Measurements from ENCODE around the gene KIF6. TPM values are rescaled to one million over a fixed set of nuclear protein-coding genes. Genes with fewer than 3 reads are reported as not detected.

Gene KIF6
- total RNA-seq, 2 experiments from 2014 or later = 0.31 TPM; not detected in 1

DNA sequence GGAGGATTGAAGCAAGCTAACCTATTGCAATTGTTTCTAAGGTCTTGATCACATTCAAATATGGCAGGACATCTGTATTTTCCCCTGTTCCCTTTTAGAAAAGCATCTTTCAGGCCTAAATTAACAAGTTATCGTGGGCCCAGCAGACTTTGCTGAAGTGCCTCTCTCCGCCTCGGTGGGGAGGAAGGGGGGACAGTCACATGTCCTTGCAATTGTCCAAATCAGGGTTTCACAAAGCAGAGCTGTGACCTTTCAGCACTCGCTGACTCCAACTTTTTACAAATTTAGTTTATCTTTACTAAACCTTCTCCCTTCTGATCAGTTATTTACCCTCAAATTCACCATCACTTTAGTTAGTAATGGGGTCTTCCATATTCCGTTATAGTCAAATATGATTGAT lies 328.4 kb downstream of the KIF6 start:
- DNase-seq = no peak
- CTCF ChIA-PET = no interaction called here
- no peak overlapping the region for H3K27ac Mint-ChIP-seq
- peaks cover 7% of the 10 kb centered on the region for H3K27me3 Mint-ChIP-seq
- H3K4me3 Mint-ChIP-seq = no peak overlapping the region
- intact Hi-C loops (cut with micrococcal nuclease) = no loop called here
- no peaks in the 10 kb centered on the region for H3K36me3 Mint-ChIP-seq
- POLR2A ChIA-PET = no interaction called here
- H3K4me1 Mint-ChIP-seq (ENCODE audit: low read depth) = no peaks in the 10 kb centered on the region
- no peaks in the 10 kb centered on the region for H3K9me3 Mint-ChIP-seq

DNA sequence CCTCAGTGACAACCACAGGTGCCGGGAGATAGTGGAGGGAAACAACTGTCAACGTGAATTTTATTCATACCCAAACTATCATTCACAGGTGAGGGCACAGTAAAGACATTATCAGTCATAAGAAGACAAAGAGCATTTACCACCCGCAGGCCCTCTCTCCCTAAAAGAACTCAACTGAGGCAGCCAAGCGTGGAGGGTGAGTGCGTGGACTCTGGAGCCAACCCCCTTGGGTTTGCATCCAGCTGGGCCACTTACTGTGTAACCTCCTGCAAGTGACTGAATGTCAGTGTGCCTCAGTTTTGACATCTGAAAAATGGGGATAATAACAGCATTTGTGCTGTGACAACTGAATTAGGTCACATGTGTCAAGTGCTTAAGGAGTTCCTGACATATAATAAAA lies 332.1 kb downstream of the KIF6 start:
- CTCF ChIA-PET = no interaction called here
- Mint-ChIP-seq H3K4me1 (ENCODE audit: low read depth) (no peaks in the 10 kb centered on the region), H3K27ac (no peak overlapping the region), H3K4me3 (no peak overlapping the region), H3K9me3 (no peaks in the 10 kb centered on the region), H3K27me3 (peaks cover 7% of the 10 kb centered on the region), H3K36me3 (no peaks in the 10 kb centered on the region)
- POLR2A ChIA-PET = no interaction called here
- intact Hi-C loops (cut with micrococcal nuclease) = no loop called here
- DNase-seq = no peak

DNA sequence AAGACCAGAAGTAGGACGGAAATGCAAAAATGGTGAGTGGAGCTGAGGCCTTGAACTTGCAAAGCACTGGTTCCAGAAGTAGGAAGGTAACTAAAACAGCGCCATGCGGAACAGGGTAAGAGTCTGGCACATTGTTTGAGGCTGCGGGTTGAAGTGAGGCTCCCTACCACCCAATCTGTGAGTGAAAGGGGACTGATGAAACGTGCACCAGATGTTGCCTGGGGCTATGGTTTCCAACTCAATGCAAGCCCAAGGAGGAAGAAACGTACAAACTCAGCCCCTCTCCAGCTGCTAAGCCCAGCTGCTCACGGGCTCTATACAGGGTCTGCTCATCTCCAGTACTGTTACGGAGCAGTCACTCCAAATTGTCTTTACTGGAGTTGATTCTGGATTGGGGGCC lies 334.0 kb downstream of the KIF6 start:
- ChIA-PET CTCF (no interaction called here), POLR2A (interaction anchor here (0.7 kb wide), 1 partner anchor 95 kb away, joined by 3 read pairs; no protein-coding TSS in a partner anchor)

DNA sequence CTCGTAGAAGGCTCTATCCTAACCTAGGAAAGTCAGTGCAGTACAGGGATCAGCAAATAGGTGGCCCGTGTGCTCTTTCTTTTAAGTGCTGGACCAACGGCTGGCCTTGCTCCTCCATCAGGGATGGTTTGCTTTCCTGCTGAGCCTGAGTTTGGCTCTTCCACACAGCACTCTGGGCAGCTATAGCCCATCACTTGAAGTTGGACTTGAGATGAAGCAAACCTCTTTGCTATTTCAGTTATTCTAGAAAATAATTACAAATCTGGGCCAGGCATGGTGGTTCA lies 335.8 kb downstream of the KIF6 start:
- CTCF ChIA-PET = no interaction called here
- H3K36me3 Mint-ChIP-seq = no peaks in the 10 kb centered on the region
- no peak overlapping the region for H3K4me3 Mint-ChIP-seq
- no peak overlapping the region for H3K27ac Mint-ChIP-seq
- DNase-seq = no peak
- peaks cover 12% of the 10 kb centered on the region for H3K27me3 Mint-ChIP-seq
- no peaks in the 10 kb centered on the region for H3K9me3 Mint-ChIP-seq
- POLR2A ChIA-PET = no interaction called here
- intact Hi-C loops (cut with micrococcal nuclease) = no loop called here
- H3K4me1 Mint-ChIP-seq (ENCODE audit: low read depth) = no peaks in the 10 kb centered on the region

More for the DNA sequence above, 334.0 kb downstream of the KIF6 start:
- H3K4me3 Mint-ChIP-seq = no peak overlapping the region
- no peaks in the 10 kb centered on the region for H3K36me3 Mint-ChIP-seq
- intact Hi-C loops (cut with micrococcal nuclease) = no loop called here
- no peaks in the 10 kb centered on the region for H3K9me3 Mint-ChIP-seq
- H3K27ac Mint-ChIP-seq = no peak overlapping the region
- DNase-seq = no peak
- H3K27me3 Mint-ChIP-seq = peaks cover 10% of the 10 kb centered on the region
- no peaks in the 10 kb centered on the region for H3K4me1 Mint-ChIP-seq (ENCODE audit: low read depth)

DNA sequence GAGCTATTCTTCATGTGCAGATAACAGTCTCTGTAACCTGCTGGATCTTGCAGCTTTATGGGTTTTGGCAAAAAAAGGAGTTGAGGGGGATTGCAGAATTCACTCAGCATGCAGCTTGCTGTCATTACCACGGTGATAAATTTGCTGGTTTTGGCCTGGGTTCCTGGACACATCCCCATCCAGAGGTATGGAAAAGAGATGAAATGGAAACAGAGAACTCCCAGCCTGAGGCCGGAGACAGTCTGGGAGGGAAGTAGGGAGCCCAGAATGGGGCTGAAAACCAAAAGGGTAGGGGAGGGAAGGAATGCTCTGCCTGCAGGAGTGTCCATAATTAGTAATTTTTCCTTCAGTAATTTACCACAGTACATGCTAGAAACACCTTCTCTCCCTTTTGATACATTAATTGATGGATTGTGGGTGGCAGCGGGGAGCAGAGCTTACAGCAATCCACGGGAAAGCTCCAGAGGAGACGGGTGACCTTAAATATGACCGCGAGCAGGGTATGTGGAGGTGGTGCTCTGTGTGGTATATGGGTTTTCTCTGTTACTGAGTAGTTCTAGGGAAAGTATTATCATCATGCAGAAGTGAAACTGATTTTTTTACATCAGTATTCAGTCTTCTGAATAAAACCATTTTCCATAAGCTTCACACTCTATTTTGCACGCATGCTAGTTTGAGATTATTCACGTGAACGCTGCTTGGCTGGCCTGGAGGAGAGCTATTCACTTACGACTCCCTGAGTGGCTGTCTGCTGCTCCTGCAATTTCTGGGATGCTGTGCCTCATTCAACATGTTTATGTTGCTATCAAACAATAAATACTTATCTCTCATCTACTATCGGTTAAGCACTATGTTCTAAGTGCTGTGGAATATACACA lies 336.4 kb downstream of the KIF6 start:
- no peaks in the 10 kb centered on the region for H3K36me3 Mint-ChIP-seq
- ChIA-PET CTCF (no interaction called here), POLR2A (no interaction called here)
- H3K27ac Mint-ChIP-seq = no peak overlapping the region
- DNase-seq = no peak
- no peak overlapping the region for H3K4me3 Mint-ChIP-seq
- H3K27me3 Mint-ChIP-seq = peaks cover 14% of the 10 kb centered on the region
- intact Hi-C loops (cut with micrococcal nuclease) = no loop called here
- H3K4me1 Mint-ChIP-seq (ENCODE audit: low read depth) = no peaks in the 10 kb centered on the region
- H3K9me3 Mint-ChIP-seq = no peaks in the 10 kb centered on the region

DNA sequence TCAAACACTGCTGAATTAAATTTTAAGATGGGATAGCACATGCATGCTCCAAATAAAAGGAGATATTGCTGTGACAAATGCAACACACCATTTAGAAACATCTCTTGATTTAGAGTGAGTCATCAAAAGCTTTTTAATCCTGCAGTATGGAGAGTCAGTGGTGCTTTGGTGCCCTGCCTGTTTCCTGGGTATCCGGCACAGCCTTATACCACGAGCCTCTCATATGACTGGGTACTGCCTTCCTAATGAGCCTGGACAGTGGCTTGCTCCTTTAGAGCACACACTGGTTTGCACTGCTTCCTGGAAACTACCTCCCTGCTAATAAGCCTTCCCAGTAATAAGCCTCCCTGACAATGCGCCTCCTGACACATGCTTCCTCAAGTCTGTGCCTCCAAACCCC lies 337.4 kb downstream of the KIF6 start:
- H3K27ac Mint-ChIP-seq = no peak overlapping the region
- POLR2A ChIA-PET = no interaction called here
- no peak for DNase-seq
- H3K27me3 Mint-ChIP-seq = peaks cover 12% of the 10 kb centered on the region
- CTCF ChIA-PET = no interaction called here
- intact Hi-C loops (cut with micrococcal nuclease) = no loop called here
- H3K36me3 Mint-ChIP-seq = no peaks in the 10 kb centered on the region
- no peak overlapping the region for H3K4me3 Mint-ChIP-seq
- no peaks in the 10 kb centered on the region for H3K9me3 Mint-ChIP-seq
- no peaks in the 10 kb centered on the region for H3K4me1 Mint-ChIP-seq (ENCODE audit: low read depth)

DNA sequence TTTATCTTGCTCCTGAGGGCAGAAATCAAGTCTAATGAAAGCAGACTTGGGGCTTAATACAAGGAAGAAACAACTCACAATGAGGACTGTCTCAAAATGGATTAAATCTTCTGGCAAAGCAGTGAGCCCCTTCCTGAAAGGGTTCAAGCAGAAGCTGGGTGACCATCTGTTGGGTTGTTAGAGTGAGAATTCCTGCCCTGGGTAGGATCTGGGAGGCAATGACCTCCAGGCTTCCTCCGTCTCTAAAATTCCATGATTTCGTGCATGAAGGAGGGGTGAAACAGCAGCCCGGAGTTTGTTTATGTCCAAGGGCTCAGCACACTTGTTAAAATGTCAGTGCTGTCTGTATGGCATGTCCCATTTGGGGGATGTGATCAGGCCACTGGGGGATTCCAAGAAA lies 338.7 kb downstream of the KIF6 start:
- ChIA-PET POLR2A (no interaction called here), CTCF (interaction anchor here (1.2 kb wide), 1 partner anchor 25 kb away, joined by 3 read pairs; no protein-coding TSS in a partner anchor)
- DNase-seq = no peak
- Mint-ChIP-seq H3K27ac (no peak overlapping the region), H3K4me1 (ENCODE audit: low read depth) (no peaks in the 10 kb centered on the region), H3K9me3 (no peaks in the 10 kb centered on the region), H3K36me3 (no peaks in the 10 kb centered on the region), H3K4me3 (no peak overlapping the region), H3K27me3 (peaks cover 9% of the 10 kb centered on the region)
- intact Hi-C loops (cut with micrococcal nuclease) = no loop called here

DNA sequence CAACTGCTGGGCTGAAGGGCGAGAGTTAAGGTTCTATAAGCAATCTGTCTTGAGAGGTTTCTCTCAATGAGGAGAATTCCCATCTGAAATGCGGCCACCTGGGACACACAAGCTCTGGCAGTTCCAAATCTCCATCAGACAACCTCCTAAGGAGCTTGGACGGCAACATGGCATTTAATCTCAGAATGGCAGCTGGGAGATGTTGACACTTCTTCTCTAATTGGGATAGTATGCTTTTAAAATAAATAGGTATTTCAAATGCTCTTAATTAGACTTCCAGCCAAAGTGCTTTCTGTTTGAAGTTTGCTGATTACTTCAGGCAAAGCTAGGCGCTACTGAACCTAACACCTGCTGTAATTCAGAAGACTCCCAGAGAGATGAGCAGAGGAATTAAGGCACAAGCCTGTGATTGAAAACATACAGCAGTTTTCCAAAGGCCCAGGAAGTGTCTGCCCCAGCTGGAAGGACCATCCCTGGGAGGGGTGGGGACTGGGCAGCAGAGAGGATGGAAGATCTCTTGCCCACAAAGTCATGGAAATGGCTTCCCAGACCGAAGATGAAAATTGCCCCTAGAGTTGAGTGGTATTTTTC lies 343.6 kb downstream of the KIF6 start:
- intact Hi-C loops (cut with micrococcal nuclease) = no loop called here
- H3K9me3 Mint-ChIP-seq = no peaks in the 10 kb centered on the region
- H3K4me3 Mint-ChIP-seq = no peak overlapping the region
- no peaks in the 10 kb centered on the region for H3K36me3 Mint-ChIP-seq
- no peak overlapping the region for H3K27ac Mint-ChIP-seq
- ChIA-PET CTCF (interaction anchor here (0.7 kb wide), 1 partner anchor 25 kb away, joined by 4 read pairs; no protein-coding TSS in a partner anchor), POLR2A (no interaction called here)
- H3K4me1 Mint-ChIP-seq (ENCODE audit: low read depth) = peaks cover 3% of the 10 kb centered on the region
- H3K27me3 Mint-ChIP-seq = peaks cover 11% of the 10 kb centered on the region
- no peak for DNase-seq

DNA sequence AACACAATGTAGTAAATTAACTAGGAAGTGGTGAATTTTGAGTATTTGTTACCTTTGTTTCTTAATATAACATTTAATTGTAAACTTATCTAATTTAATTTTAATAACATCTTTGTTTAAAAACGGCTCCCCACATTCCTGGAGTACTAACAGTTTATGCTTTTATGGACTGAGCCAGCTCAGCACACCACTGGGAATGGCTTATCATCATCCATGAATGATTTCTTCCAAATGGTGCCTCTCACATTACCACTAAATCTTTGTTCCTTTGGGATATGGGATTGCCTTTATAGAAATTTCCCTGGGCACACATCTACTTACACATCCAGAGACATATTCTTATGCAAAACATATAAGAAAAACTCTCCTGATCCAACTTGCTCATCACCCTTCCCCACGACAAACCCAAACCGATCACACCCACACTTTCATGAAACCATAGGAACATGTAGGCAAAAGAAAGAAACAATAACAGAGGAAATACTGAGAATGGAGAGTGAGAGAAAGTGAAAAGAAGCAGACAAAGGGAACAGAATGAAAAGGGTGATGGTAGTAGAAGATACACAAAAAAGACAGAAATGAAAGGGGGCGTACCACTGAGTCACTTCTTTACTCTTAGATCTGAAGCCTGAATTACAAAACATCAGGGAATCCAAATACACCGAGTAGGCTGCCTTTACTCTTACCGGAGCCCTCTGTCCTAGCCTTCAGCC lies 344.2 kb downstream of the KIF6 start:
- Mint-ChIP-seq H3K36me3 (no peaks in the 10 kb centered on the region), H3K27ac (no peak overlapping the region), H3K4me3 (no peak overlapping the region), H3K4me1 (ENCODE audit: low read depth) (peaks cover 3% of the 10 kb centered on the region), H3K27me3 (peaks cover 10% of the 10 kb centered on the region), H3K9me3 (no peaks in the 10 kb centered on the region)
- ChIA-PET POLR2A (no interaction called here), CTCF (no interaction called here)
- DNase-seq = no peak
- intact Hi-C loops (cut with micrococcal nuclease) = no loop called here

DNA sequence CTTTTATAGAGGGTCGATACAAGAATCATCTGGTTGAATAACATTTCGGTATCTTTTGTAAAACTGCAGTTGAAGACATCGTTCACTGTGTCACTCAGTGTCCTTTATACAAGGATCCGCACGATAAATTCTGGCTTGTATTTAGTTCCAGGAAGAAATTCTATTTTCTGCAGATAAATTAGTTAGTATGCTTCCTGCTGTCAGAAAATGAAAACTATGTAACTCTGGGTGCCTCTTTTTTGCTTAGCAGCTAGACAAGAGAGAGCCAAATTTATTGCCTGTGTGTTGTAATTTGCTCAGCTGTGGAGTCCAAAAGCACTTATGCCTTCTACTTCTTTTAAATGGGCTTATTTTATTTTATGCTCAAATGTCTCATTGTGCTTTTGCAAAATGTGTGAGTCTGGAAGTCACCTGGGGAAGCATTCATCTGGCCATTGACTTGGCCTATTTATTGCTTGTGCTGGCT lies 346.2 kb downstream of the KIF6 start:
- no peak overlapping the region for H3K4me3 Mint-ChIP-seq
- ChIA-PET CTCF (no interaction called here), POLR2A (no interaction called here)
- no peaks in the 10 kb centered on the region for H3K36me3 Mint-ChIP-seq
- no peaks in the 10 kb centered on the region for H3K9me3 Mint-ChIP-seq
- H3K27ac Mint-ChIP-seq = no peak overlapping the region
- H3K27me3 Mint-ChIP-seq = peaks cover 9% of the 10 kb centered on the region
- peaks cover 3% of the 10 kb centered on the region for H3K4me1 Mint-ChIP-seq (ENCODE audit: low read depth)
- intact Hi-C loops (cut with micrococcal nuclease) = no loop called here
- no peak for DNase-seq

DNA sequence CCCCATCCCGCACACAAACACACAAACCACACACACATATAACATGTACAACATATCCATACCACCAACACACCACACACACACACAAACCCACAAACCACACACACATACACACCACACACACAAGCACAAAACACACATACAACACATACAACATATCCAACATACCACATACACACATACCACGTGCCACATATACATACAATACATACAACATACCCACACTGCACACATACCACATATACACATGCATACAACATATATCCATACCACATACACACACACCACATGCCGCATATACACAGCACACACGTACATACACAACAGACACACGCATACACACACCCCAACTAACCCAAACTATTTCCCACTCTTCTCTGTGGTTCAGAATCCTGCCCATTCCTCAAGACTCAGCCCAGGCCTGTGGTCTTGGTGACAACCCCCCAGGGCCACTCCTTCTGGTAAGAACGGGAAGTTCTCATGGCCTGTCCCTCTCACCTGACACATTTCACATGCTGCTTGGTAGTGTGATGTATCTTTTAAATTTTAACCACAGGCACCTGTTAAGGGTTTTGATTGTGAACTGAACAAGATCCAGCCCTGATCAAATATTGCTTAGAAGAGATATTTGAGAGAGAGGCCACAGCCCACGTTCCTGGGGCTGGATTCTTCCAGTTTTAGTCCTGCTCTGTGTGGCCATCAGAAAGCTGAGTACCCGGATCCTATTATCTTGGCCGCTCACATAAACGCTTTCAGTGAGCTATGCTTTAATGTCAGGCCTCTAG lies 346.8 kb downstream of the KIF6 start:
- no peak for DNase-seq
- Mint-ChIP-seq H3K27me3 (peaks cover 8% of the 10 kb centered on the region), H3K4me1 (ENCODE audit: low read depth) (peaks cover 3% of the 10 kb centered on the region), H3K9me3 (no peaks in the 10 kb centered on the region), H3K4me3 (no peak overlapping the region), H3K27ac (no peak overlapping the region), H3K36me3 (no peaks in the 10 kb centered on the region)
- CTCF ChIA-PET = no interaction called here
- intact Hi-C loops (cut with micrococcal nuclease) = no loop called here
- POLR2A ChIA-PET = no interaction called here

DNA sequence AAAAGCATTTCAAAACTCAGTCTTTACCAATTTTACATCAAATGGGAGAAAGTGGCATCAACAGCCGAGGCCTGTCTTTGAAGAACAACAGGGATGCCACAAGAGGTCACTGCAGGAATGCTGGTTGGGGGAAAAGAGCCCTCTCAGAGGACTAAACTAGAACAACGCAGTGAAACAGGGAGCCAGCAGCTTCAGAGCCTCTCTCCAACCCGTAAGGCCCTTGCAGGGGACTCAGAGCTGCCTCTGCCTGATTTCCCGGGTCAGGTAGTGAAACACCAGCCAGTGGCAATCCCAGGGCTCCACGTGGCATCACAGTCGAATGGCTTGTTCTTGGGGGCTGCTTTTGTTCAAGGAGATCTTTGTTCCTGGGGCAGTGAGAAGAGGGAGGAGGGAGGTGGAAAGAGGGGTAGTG lies 347.7 kb downstream of the KIF6 start:
- Mint-ChIP-seq H3K4me3 (no peak overlapping the region), H3K9me3 (no peaks in the 10 kb centered on the region), H3K27ac (no peak overlapping the region), H3K36me3 (no peaks in the 10 kb centered on the region), H3K4me1 (ENCODE audit: low read depth) (peaks cover 3% of the 10 kb centered on the region), H3K27me3 (peaks cover 9% of the 10 kb centered on the region)
- ChIA-PET POLR2A (no interaction called here), CTCF (no interaction called here)
- intact Hi-C loops (cut with micrococcal nuclease) = no loop called here
- peak; percentile 17 for DNase-seq
